Sigmoid colon (tissue), 7 donors: Measurements from ENCODE around the gene PIN1. TPM values are rescaled to one million over a fixed set of nuclear protein-coding genes. Genes with fewer than 3 reads are reported as not detected.

Experiments
- DNase-seq: peaks from one replicate; pipeline ENCODE4 v3.0.0-alpha.2; 2019
- H3K27ac ChIP-seq, 4 donors: fragments of 200-600 bp; sonication (generic); one replicate each; pipeline ENCODE4 v1.5.1; 2016 to 2019; ENCODE audit warnings: mild to moderate bottlenecking in 1 of 4
- H3K27me3 ChIP-seq, 3 donors: fragments of 200-600 bp; sonication (generic); one replicate each; pipeline ENCODE4 v1.5.1; 2019; ENCODE audit warnings: mild to moderate bottlenecking in 1 of 3
- H3K36me3 ChIP-seq, 4 donors: fragments of 200-600 bp; sonication (generic); one replicate each; pipeline ENCODE4 v1.5.1; 2016 to 2019
- H3K4me1 ChIP-seq, 4 donors: fragments of 200-600 bp; sonication (generic); one replicate each; pipeline ENCODE4 v1.5.1; 2017 to 2019
- H3K4me3 ChIP-seq, 4 donors: fragments of 200-600 bp; sonication (generic); one replicate each; pipeline ENCODE4 v1.5.1; 2017 to 2019; ENCODE audit warnings: mild to moderate bottlenecking in 2 of 4, moderate library complexity in 1 of 4
- H3K9me3 ChIP-seq, 4 donors: fragments of 200-600 bp in 3 of 4; sonication (generic) in 3 of 4; one replicate each; pipeline versions ENCODE4 v1.5.1 to v1.6.1; 2013 to 2019
- EP300 ChIP-seq, 4 donors: sonication (generic); formaldehyde crosslinking; IDR thresholded peaks; one replicate each; pipeline ENCODE4 v1.6.1; 2017; ENCODE audit warnings: antibody characterized with exemption in 4 of 4
- POLR2A ChIP-seq, 2 donors: fragments of 450-650 bp; IDR thresholded peaks; one replicate each; pipeline ENCODE4 v1.6.1; 2016; ENCODE audit warnings: antibody characterized with exemption in 2 of 2, mild to moderate bottlenecking in 2 of 2, moderate library complexity in 2 of 2
- POLR2AphosphoS5 ChIP-seq, 4 donors: sonication (generic); formaldehyde crosslinking; IDR thresholded peaks; one replicate each; pipeline ENCODE4 v1.6.1; 2017; ENCODE audit warnings: antibody characterized with exemption in 4 of 4
- WGBS, 2 donors: extraction: QIAGEN DNeasy Blood & Tissue Kit; methylation state at CpG; one replicate each; pipeline ENCODE4 v1.1.7; 2013; 5-methylcytosine and 5-hydroxymethylcytosine counted together
- intact Hi-C: fragments of 100-400 bp; cut with DNase I; formaldehyde crosslinking; loops from one replicate; pipeline ENCODE4 v1.15.1; 2023
- polyA plus RNA-seq, 3 donors: library from polyadenylated mRNA; stranded (reverse); fragments of 200-250 nt; gene quantifications; one replicate each; pipeline ENCODE4 v1.2.3, GENCODE V29; 2013
- total RNA-seq, 4 donors: library from RNA; depleted of rRNA; stranded (reverse); fragments of >200 nt; gene quantifications; one replicate each; pipeline ENCODE4 v1.1.0, GENCODE V29; 2016
- TF ChIP-seq, protein P1 (sequence below), 4 experiments: fragments of 450-650 bp in 3 of 4; fragments of 200-600 bp in 1 of 4; IDR thresholded peaks; one replicate each; pipeline ENCODE4 v1.5.1; 2016 to 2019; ENCODE audit warnings: antibody characterized with exemption in 4 of 4, mild to moderate bottlenecking in 3 of 4, moderate library complexity in 2 of 4
- donor health status: healthy with polysubstance abuse.
- donor health status: Bipolar disorder and iron deficiency.
- donor health status: healthy.

PIN1 gene
- total and polyA plus RNA-seq, 7 donors = 77.5 to 149 (median 122) TPM

GRCh38 chr19:9865732-9866501 lies 30.8 kb downstream of the PIN1 start:
- no peak overlapping the region for H3K27ac ChIP-seq
- WGBS, 2 donors = 77 to 85% methylated on average over 16 of the region's 16 CpGs
- intact Hi-C loops = no loop called here
- no peaks in the 10 kb centered on the region for H3K27me3 ChIP-seq
- TF ChIP-seq POLR2A (IDR thresholded peaks at IDR 0.05) (no peak), EP300 (IDR thresholded peaks at IDR 0.05) (no peak), POLR2AphosphoS5 (IDR thresholded peaks at IDR 0.05) (no peak)
- TF ChIP-seq, protein P1, sequence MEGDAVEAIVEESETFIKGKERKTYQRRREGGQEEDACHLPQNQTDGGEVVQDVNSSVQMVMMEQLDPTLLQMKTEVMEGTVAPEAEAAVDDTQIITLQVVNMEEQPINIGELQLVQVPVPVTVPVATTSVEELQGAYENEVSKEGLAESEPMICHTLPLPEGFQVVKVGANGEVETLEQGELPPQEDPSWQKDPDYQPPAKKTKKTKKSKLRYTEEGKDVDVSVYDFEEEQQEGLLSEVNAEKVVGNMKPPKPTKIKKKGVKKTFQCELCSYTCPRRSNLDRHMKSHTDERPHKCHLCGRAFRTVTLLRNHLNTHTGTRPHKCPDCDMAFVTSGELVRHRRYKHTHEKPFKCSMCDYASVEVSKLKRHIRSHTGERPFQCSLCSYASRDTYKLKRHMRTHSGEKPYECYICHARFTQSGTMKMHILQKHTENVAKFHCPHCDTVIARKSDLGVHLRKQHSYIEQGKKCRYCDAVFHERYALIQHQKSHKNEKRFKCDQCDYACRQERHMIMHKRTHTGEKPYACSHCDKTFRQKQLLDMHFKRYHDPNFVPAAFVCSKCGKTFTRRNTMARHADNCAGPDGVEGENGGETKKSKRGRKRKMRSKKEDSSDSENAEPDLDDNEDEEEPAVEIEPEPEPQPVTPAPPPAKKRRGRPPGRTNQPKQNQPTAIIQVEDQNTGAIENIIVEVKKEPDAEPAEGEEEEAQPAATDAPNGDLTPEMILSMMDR (IDR thresholded peaks at IDR 0.05) = no peak
- no peaks in the 10 kb centered on the region for H3K9me3 ChIP-seq
- H3K4me3 ChIP-seq = no peak overlapping the region
- no peaks in the 10 kb centered on the region for H3K36me3 ChIP-seq
- no peak for DNase-seq
- no peaks in the 10 kb centered on the region for H3K4me1 ChIP-seq

GRCh38 chr19:9868983-9869617 lies 34.0 kb downstream of the PIN1 start:
- WGBS, 2 donors = 79 to 87% methylated on average over 7 of the region's 7 CpGs
- Histone ChIP-seq H3K4me1 (no peaks in the 10 kb centered on the region), H3K4me3 (no peak overlapping the region), H3K9me3 (no peaks in the 10 kb centered on the region), H3K36me3 (no peaks in the 10 kb centered on the region), H3K27me3 (no peaks in the 10 kb centered on the region), H3K27ac (no peak overlapping the region)
- intact Hi-C loops = no loop called here
- TF ChIP-seq, protein P1 (IDR thresholded peaks at IDR 0.05) = no peak
- TF ChIP-seq POLR2A (IDR thresholded peaks at IDR 0.05) (no peak), POLR2AphosphoS5 (IDR thresholded peaks at IDR 0.05) (no peak), EP300 (IDR thresholded peaks at IDR 0.05) (no peak)
- DNase-seq = no peak

DNA sequence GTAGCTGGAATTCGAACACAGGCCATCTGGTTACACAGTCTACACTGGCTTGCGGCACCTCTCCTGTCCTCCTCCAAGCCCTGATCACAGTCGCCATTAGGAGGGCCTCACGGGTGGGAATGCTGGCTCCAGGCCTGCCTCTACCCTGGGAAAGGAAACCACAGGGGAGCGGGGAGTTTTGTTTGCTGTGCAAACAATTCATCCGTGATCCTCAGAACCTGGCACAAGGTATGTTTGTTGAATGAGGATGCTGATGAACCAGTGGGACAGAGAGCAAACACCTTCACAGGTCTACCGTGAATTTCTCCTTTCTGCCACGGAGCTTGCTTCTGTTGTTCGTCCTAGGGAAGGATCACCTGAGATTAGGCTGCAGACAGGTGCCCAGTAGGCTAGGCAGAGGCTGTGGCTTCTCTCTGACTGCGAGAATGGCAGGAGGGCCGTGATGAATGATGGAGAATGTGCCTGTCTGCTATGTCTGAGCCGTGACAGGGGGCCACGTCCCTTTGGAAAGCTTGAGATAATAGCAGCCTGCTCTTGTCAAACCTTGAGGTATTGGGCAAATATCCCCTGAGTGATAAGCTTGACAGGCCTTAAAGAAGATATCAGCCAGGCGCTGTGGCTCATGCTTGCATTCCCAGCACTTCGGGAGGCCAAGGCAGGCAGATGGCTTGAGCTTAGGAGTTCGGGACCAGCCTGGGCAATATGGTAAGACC lies 36.7 kb downstream of the PIN1 start:
- TF ChIP-seq EP300 (IDR thresholded peaks at IDR 0.05) = no peak
- no peak for TF ChIP-seq POLR2AphosphoS5 (IDR thresholded peaks at IDR 0.05)
- TF ChIP-seq, protein P1 (IDR thresholded peaks at IDR 0.05) = no peak
- TF ChIP-seq POLR2A (IDR thresholded peaks at IDR 0.05) = no peak
- Histone ChIP-seq H3K4me3 (no peak overlapping the region), H3K9me3 (no peaks in the 10 kb centered on the region), H3K27ac (no peak overlapping the region), H3K36me3 (no peaks in the 10 kb centered on the region), H3K4me1 (no peaks in the 10 kb centered on the region), H3K27me3 (no peaks in the 10 kb centered on the region)
- intact Hi-C loops = no loop called here
- 36 to 69% methylated on average over 16 of the region's 16 CpGs for WGBS, 2 donors
- DNase-seq = no peak

DNA sequence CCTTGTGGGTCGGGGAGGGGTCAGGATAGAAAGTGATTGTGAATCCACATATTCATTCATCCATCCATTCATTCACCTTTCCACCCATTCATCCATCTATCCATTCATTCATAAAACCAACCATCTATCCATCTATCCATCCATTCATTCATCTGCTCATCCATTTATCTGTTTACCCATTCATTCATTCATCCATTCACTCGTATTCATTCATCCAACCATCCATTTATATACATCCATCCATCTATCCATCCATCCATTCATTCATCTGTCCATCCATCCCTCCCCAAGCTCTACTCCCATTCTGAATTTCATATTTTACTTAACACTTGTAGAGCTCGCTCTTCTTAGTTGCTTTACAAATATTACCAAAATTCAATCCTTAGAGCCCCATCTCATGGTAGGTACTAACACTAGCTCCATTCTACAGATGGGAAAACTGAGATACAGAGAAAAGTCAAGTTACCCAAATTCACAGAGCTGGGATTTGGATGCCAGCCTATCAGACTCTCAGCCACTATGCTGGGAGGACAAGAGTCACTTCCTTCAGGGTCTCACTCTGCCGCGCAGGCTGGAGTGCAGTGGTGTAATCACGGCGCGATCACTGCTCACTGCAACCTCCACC lies 37.6 kb downstream of the PIN1 start:
- Histone ChIP-seq H3K27me3 (no peaks in the 10 kb centered on the region), H3K27ac (no peak overlapping the region), H3K9me3 (no peaks in the 10 kb centered on the region), H3K4me1 (no peaks in the 10 kb centered on the region), H3K36me3 (no peaks in the 10 kb centered on the region), H3K4me3 (no peak overlapping the region)
- 94 to 95% methylated on average over 8 of the region's 8 CpGs for WGBS, 2 donors
- intact Hi-C loops = no loop called here
- TF ChIP-seq POLR2AphosphoS5 (IDR thresholded peaks at IDR 0.05) = no peak
- no peak for TF ChIP-seq EP300 (IDR thresholded peaks at IDR 0.05)
- TF ChIP-seq POLR2A (IDR thresholded peaks at IDR 0.05) = no peak
- TF ChIP-seq, protein P1 (IDR thresholded peaks at IDR 0.05) = no peak
- DNase-seq = no peak
